ENCODE measurements around the gene PIK3CA. TPM values are rescaled to one million over a fixed set of nuclear protein-coding genes. Genes with fewer than 3 reads are reported as not detected.
"Not testable (repeated sequence)": the region's sequence is repeated elsewhere in the genome, so short reads cannot be mapped to it uniquely, and the experiment has no call there.

PIK3CA gene
- total RNA-seq, 4 donors from 2014 or later, result 11.6 to 24.3 (median 18.1) TPM

DNA sequence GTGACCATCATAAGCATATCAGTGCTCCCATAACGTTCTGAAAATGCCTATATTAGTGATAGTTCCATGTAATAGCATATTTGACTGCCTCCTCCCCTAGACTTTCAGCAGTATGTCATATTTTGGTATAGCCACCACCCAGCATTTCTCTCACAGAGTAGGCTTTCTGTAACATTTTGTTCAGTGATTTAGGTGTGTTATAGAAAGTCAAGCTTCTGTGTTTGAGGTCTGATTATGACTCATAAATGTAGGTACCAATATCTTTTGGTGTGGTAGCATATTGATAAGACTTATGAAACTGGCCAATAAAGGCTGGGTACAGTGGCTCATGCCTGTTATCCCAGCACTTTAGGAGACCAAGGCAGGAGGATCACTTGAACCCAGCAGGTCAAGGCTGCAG lies 42.3 kb upstream of the PIK3CA start:
- WGBS, 2 donors (ENCODE audit: low coverage in 1 of 2), result 8 to 18% methylated on average over 1 of the region's 1 CpG
- no peaks in the 10 kb centered on the region for H3K36me3 ChIP-seq
- DNase-seq, result no peak
- H3K27ac ChIP-seq, result no peak overlapping the region
- H3K27me3 ChIP-seq, result no peaks in the 10 kb centered on the region
- TF ChIP-seq CTCF (IDR thresholded peaks at IDR 0.05), result no peak
- no peak for TF ChIP-seq POLR2AphosphoS5 (IDR thresholded peaks at IDR 0.05)
- no peak for TF ChIP-seq POLR2A (IDR thresholded peaks at IDR 0.05)
- intact Hi-C loops (cut with DNase I; ENCODE audit: low total_unique reads), result loop anchor here (10.0 kb wide), 1 partner anchor 209 kb away; no protein-coding TSS in a partner anchor
- in situ Hi-C loops (cut with MboI; ENCODE audit: low pct_ligation_motif_present in 1 of 4, low pct_unique_long_range_greater_than_20kb in 1 of 4, low sequenced_read_pairs in 3 of 4), result loop anchor here in 3 of 4 donors (10.0 to 25.0 kb wide), 3 partner anchors 94 to 209 kb away; partner anchors contain the start of gene ZNF639 (in 2 of the 3)
- no peak overlapping the region for H3K4me3 ChIP-seq
- no peaks in the 10 kb centered on the region for H3K9me3 ChIP-seq
- H3K4me1 ChIP-seq, result no peaks in the 10 kb centered on the region

- Histone ChIP-seq H3K27ac (no peak overlapping the region), H3K4me3 (no peak overlapping the region), H3K4me1 (no peaks in the 10 kb centered on the region), H3K36me3 (no peaks in the 10 kb centered on the region), H3K9me3 (no peaks in the 10 kb centered on the region), H3K27me3 (no peaks in the 10 kb centered on the region)
- intact Hi-C loops (cut with DNase I; ENCODE audit: low total_unique reads), result loop anchor here (10.0 kb wide), 1 partner anchor 207 kb away; no protein-coding TSS in a partner anchor
- DNase-seq, result no peak
- WGBS, 2 donors (ENCODE audit: low coverage in 1 of 2), result 80 to 85% methylated on average over 3 of the region's 3 CpGs
- TF ChIP-seq EP300 (IDR thresholded peaks at IDR 0.05; ENCODE audit: low read depth) (no peak), POLR2AphosphoS5 (IDR thresholded peaks at IDR 0.05) (no peak), POLR2A (IDR thresholded peaks at IDR 0.05) (no peak), CTCF (IDR thresholded peaks at IDR 0.05) (no peak)
- in situ Hi-C loops (cut with MboI; ENCODE audit: low pct_ligation_motif_present in 1 of 4, low pct_unique_long_range_greater_than_20kb in 1 of 4, low sequenced_read_pairs in 3 of 4), result loop anchor here in 3 of 4 donors (10.0 to 25.0 kb wide), 3 partner anchors 95 to 207 kb away; partner anchors contain the start of gene ZNF639 (in 2 of the 3)
These were observed 40.5 kb upstream of the PIK3CA start for GRCh38 chr3:179107617-179108016.

DNA sequence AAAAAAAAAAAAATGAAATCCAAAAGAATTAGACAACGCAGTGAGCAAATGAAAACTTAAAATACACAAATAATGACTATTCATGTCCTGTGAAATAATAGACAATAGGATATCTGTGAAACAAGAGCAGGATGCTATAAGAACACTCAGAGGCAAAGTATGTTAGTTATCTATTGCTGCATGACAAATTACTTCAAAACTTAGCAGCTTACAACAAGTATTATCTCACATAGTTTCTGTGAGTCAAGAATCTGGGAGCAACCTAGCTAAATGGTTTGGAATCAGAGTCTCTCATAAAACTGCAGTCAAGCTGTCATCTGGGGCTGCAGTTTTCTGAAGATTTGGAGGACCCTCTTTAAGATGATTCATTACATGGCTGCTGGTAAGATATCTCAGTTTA lies 40.1 kb upstream of the PIK3CA start:
- Histone ChIP-seq H3K9me3 (no peaks in the 10 kb centered on the region), H3K27ac (no peak overlapping the region), H3K4me3 (no peak overlapping the region), H3K36me3 (no peaks in the 10 kb centered on the region), H3K27me3 (no peaks in the 10 kb centered on the region), H3K4me1 (no peaks in the 10 kb centered on the region)
- WGBS, 2 donors (ENCODE audit: low coverage in 1 of 2), result 69 to 81% methylated on average over 1 of the region's 1 CpG
- TF ChIP-seq POLR2AphosphoS5 (IDR thresholded peaks at IDR 0.05) (no peak), EP300 (IDR thresholded peaks at IDR 0.05; ENCODE audit: low read depth) (no peak), POLR2A (IDR thresholded peaks at IDR 0.05) (no peak), CTCF (IDR thresholded peaks at IDR 0.05) (no peak)
- in situ Hi-C loops (cut with MboI; ENCODE audit: low pct_ligation_motif_present in 1 of 4, low pct_unique_long_range_greater_than_20kb in 1 of 4, low sequenced_read_pairs in 3 of 4), result loop anchor here in 3 of 4 donors (10.0 to 25.0 kb wide), 3 partner anchors 96 to 207 kb away; partner anchors contain the start of gene ZNF639 (in 2 of the 3)
- intact Hi-C loops (cut with DNase I; ENCODE audit: low total_unique reads), result loop anchor here (10.0 kb wide), 1 partner anchor 207 kb away; no protein-coding TSS in a partner anchor
- DNase-seq, result no peak

DNA sequence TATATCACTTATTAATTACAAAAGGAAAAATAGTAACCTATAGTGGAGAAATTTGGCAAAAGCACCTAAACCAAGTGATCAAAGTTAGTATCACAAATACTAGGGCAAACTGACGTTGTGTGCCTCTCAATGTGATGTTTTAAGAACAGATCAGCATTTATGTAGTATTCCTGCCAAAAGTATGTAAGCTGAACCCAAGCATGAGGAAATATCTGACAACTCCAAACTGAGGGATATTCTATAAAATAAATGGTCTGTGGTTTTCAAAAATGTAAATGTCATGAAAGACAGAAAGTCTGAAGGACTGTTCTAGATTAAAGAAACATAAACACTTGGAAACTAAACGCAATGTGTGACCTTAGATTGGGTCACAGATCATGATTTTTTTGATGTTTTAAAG lies 34.3 kb upstream of the PIK3CA start:
- Histone ChIP-seq H3K27ac (no peak overlapping the region), H3K27me3 (no peaks in the 10 kb centered on the region), H3K9me3 (no peaks in the 10 kb centered on the region), H3K36me3 (no peaks in the 10 kb centered on the region), H3K4me3 (no peak overlapping the region), H3K4me1 (no peaks in the 10 kb centered on the region)
- no peak for DNase-seq
- TF ChIP-seq EP300 (IDR thresholded peaks at IDR 0.05; ENCODE audit: low read depth) (no peak), POLR2AphosphoS5 (IDR thresholded peaks at IDR 0.05) (no peak), CTCF (IDR thresholded peaks at IDR 0.05) (no peak), POLR2A (IDR thresholded peaks at IDR 0.05) (no peak)
- in situ Hi-C loops (cut with MboI; ENCODE audit: low pct_ligation_motif_present in 1 of 4, low pct_unique_long_range_greater_than_20kb in 1 of 4, low sequenced_read_pairs in 3 of 4) (loop anchor here in 2 of 4 donors (25.0 kb wide), 2 partner anchors 102 to 198 kb away; partner anchors contain the start of gene ZNF639 (in 2 of the 2)), intact Hi-C loops (cut with DNase I; ENCODE audit: low total_unique reads) (no loop called here)
- 46 to 69% methylated on average over 2 of the region's 2 CpGs for WGBS, 2 donors (ENCODE audit: low coverage in 1 of 2)

DNA sequence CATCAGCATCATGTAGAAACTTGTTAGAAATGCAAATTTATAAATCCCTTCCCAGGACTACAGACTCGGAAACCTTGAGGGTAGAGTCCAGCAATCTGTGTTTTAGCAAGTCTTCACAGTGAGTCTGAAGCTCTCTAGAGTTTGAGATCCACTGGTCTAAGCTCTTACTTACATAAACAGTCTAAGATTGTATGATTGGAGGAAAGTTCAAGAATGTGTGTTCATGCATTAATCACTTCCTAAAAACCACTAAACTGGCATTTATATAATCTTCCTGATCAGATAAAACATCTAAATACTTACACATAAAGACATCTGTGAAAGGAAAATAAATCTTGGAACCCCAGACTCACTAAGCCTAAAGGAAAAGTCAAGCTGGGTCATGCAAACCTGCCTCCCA lies 32.7 kb upstream of the PIK3CA start:
- H3K36me3 ChIP-seq; H3K9me3 ChIP-seq; DNase-seq; H3K4me1 ChIP-seq; H3K4me3 ChIP-seq; H3K27ac ChIP-seq; intact Hi-C loops (cut with DNase I; ENCODE audit: low total_unique reads); H3K27me3 ChIP-seq: not testable (repeated sequence)
- 58 to 60% methylated on average over 1 of the region's 1 CpG for WGBS, 2 donors (ENCODE audit: low coverage in 1 of 2)
- in situ Hi-C loops (cut with MboI; ENCODE audit: low pct_ligation_motif_present in 1 of 4, low pct_unique_long_range_greater_than_20kb in 1 of 4, low sequenced_read_pairs in 3 of 4), result loop anchor here in 2 of 4 donors (25.0 kb wide), 2 partner anchors 103 to 197 kb away; partner anchors contain the start of gene ZNF639 (in 2 of the 2)
